K562 (cell line): ENCODE measurements around the gene SH3BP4. TPM values are rescaled to one million over a fixed set of nuclear protein-coding genes. Genes with fewer than 3 reads are reported as not detected.

Experiments
- ATAC-seq: fragments of 200-7000 bp; cut with Tn5 transposase; 3 replicates; pipeline ENCODE4 v1.9.1; 2020; ENCODE audit warnings: moderate library complexity
- BruUV-seq: library from RNA; stranded (reverse); fragments of 400-500 nt; replicated peaks from 2 replicates; lab custom pipeline; 2021; lab: Mats Ljungman, UMichigan
- CTCF ChIA-PET: fragments of 300-600 bp; formaldehyde crosslinking; extraction: SDS; loops from one replicate; lab custom pipeline; 2021; ENCODE audit warnings: low intra/inter-chr PET ratio; lab: Yijun Ruan, JAX
- POLR2A ChIA-PET: fragments of 300-600, 350-650 bp; sonication (Branson Sonifier 250); formaldehyde crosslinking; extraction: SDS; loops from one replicate; lab custom pipeline; 2021; ENCODE audit warnings: antibody characterized with exemption, inconsistent platforms; lab: Yijun Ruan, JAX
- DNase-seq, 4 experiments: peaks; one replicate each; pipeline versions ENCODE4 v3.0.0 to v3.0.0-alpha.2; 2011 to 2018; ENCODE audit warnings: low spot score in 3 of 4, mixed read lengths in 3 of 4; ENCODE audit errors: extremely low read depth in 1 of 4
- FAIRE-seq: peaks from 2 replicates; lab custom pipeline; 2011; peaks lifted over from hg19 to GRCh38; lab: Jason Lieb, UNC
- H2AFZ ChIP-seq: 2 replicates; pipeline ENCODE4 v1.6.0; 2011; ENCODE audit warnings: low read depth, low read length, control low read depth, inconsistent platforms
- H3K27ac ChIP-seq: fragments of 200-600 bp; 3 replicates; pipeline ENCODE4 v1.8.0; 2011; ENCODE audit warnings: low read depth, mild to moderate bottlenecking, control low read depth, inconsistent platforms, low read length, moderate library complexity, mixed read lengths; ENCODE audit errors: extremely low read depth
- H3K27me3 ChIP-seq, 2 experiments: fragments of 300-600 bp in 1 of 2; 2 replicates in 1 of 2; 3 replicates in 1 of 2; pipeline versions ENCODE4 v1.6.0 to v1.8.0; 2011; ENCODE audit warnings: inconsistent platforms in 2 of 2, low read length in 2 of 2, mild to moderate bottlenecking in 1 of 2, mixed read lengths in 1 of 2, moderate library complexity in 1 of 2; ENCODE audit not compliant: control insufficient read depth in 2 of 2, insufficient read depth in 2 of 2
- H3K36me3 ChIP-seq: fragments of 300-600 bp; 3 replicates; pipeline ENCODE4 v1.8.0; 2011; ENCODE audit warnings: mild to moderate bottlenecking, low read length, inconsistent platforms; ENCODE audit not compliant: control insufficient read depth, insufficient read depth
- H3K4me1 ChIP-seq, 2 experiments: fragments of 200-600 bp in 1 of 2; replicated peaks in 1 of 2; 2 replicates in 1 of 2; 3 replicates in 1 of 2; pipeline versions ENCODE4 v1.5.1 to v1.8.0; 2011; ENCODE audit warnings: inconsistent platforms in 2 of 2, low read length in 2 of 2, mild to moderate bottlenecking in 1 of 2, mixed read lengths in 1 of 2, moderate library complexity in 1 of 2; ENCODE audit not compliant: control insufficient read depth in 2 of 2, insufficient read depth in 2 of 2
- H3K4me2 ChIP-seq: 2 replicates; pipeline ENCODE4 v1.6.1; 2011; ENCODE audit warnings: low read length, control low read depth, inconsistent platforms, mixed read lengths; ENCODE audit not compliant: insufficient read depth
- H3K4me3 ChIP-seq: fragments of 200-600 bp; sonication (generic), shearing (Covaris generic); 2 replicates; pipeline ENCODE4 v1.5.1; 2016; ENCODE audit warnings: control low read depth, inconsistent platforms
- H3K79me2 ChIP-seq: fragments of 200-600 bp; 3 replicates; pipeline ENCODE4 v1.8.0; 2011; ENCODE audit warnings: low read length, inconsistent platforms; ENCODE audit not compliant: control insufficient read depth, insufficient read depth
- H3K9ac ChIP-seq, 2 experiments: 2 replicates each; pipeline versions ENCODE4 v1.6.0 to v1.6.1; 2011; ENCODE audit warnings: low read depth in 2 of 2, low read length in 2 of 2, control low read depth in 1 of 2, inconsistent platforms in 1 of 2, mild to moderate bottlenecking in 1 of 2, mixed read lengths in 1 of 2; ENCODE audit not compliant: insufficient read depth in 1 of 2
- H3K9me1 ChIP-seq: one replicate; pipeline ENCODE4 v1.6.0; 2011; ENCODE audit warnings: inconsistent platforms, mild to moderate bottlenecking, low read length, moderate library complexity; ENCODE audit not compliant: control insufficient read depth, insufficient read depth
- H3K9me3 ChIP-seq: replicated peaks from 2 replicates; pipeline ENCODE4 v1.5.1; 2011; ENCODE audit warnings: low read depth, low read length, inconsistent platforms; ENCODE audit not compliant: control insufficient read depth, insufficient read depth
- H4K20me1 ChIP-seq: replicated peaks from 2 replicates; pipeline ENCODE4 v1.6.1; 2011; ENCODE audit warnings: low read length, inconsistent platforms, mixed read lengths; ENCODE audit not compliant: control insufficient read depth, insufficient read depth
- EWSR1 ChIP-seq: fragments of 450-650 bp; IDR thresholded peaks from 2 replicates; pipeline ENCODE4 v1.6.1; 2018; ENCODE audit warnings: borderline replicate concordance, mild to moderate bottlenecking, low read depth, moderate library complexity; ENCODE audit not compliant: partially characterized antibody
- KDM4B ChIP-seq, 2 experiments: fragments of 450-650 bp in 1 of 2; sonication (generic) in 1 of 2; IDR thresholded peaks; 2 replicates each; pipeline ENCODE4 v1.6.1; 2016 to 2017; ENCODE audit warnings: borderline replicate concordance in 2 of 2, antibody characterized with exemption in 1 of 2, low read depth in 1 of 2, mild to moderate bottlenecking in 1 of 2
- STAT6 ChIP-seq: sonication (generic); formaldehyde crosslinking; IDR thresholded peaks from 2 replicates; pipeline ENCODE4 v1.8.1; 2023; ENCODE audit warnings: mild to moderate bottlenecking, missing genetic modification reagents
- TAF15 ChIP-seq: fragments of 200-400 bp; formaldehyde crosslinking; IDR thresholded peaks from 2 replicates; pipeline ENCODE4 v1.6.1; 2017; ENCODE audit warnings: mild to moderate bottlenecking, low read depth, low read length, moderate library complexity
- ZNF133 ChIP-seq: fragments of 250-450 bp; sonication (Bioruptor Pico); IDR thresholded peaks from 2 replicates; pipeline ENCODE4 v1.4.0; 2020; ENCODE audit warnings: mild to moderate bottlenecking
- WGBS: fragments of 100-300 bp; shearing (Covaris generic); methylation state at CpG from one replicate; pipeline ENCODE4 v1.1.6; 2016; ENCODE audit warnings: low coverage, mixed read lengths; ENCODE audit not compliant: insufficient coverage; ENCODE audit errors: missing lambda C conversion rate; 5-methylcytosine and 5-hydroxymethylcytosine counted together
- in situ Hi-C: fragments of 300-500 bp; cut with MboI; formaldehyde crosslinking; loops from 4 replicates; pipeline ENCODE4 v1.15.0; 2018; ENCODE audit warnings: inconsistent platforms, mixed read lengths
- intact Hi-C: fragments of 100-400 bp; cut with micrococcal nuclease; formaldehyde crosslinking; loops from 2 replicates; pipeline ENCODE4 v1.14.2; 2022
- polyA plus RNA-seq, 8 experiments: library from polyadenylated mRNA; depleted of rRNA in 4 of 8; stranded (reverse) in 5 of 8; unstranded in 3 of 8; fragments of >200 nt; fragmentation: Nextera tagmentation in 2 of 8; fragmentation: Illumina TruSeq in 1 of 8; extraction: Ambion mirVana in 2 of 8; extraction: Trizol in 1 of 8; gene quantifications; 2 replicates each; pipeline versions ENCODE4 v1.2.1 to v1.2.3, GENCODE V29; 2011 to 2014; ENCODE audit warnings: inconsistent platforms in 1 of 8, missing spikeins in 1 of 8
- total RNA-seq, 7 experiments: library from RNA; depleted of rRNA in 6 of 7; stranded (reverse); fragments of >200 nt in 6 of 7; fragmentation: Illumina TruSeq in 2 of 7; extraction: Trizol in 2 of 7; gene quantifications; 2 replicates each; pipeline versions ENCODE4 v1.2.1 to v1.2.3, GENCODE V29; 2011 to 2021; ENCODE audit warnings: low replicate concordance in 1 of 7
- TF ChIP-seq, protein P1 (sequence below): fragments of 250-450 bp; sonication (Bioruptor Pico); IDR thresholded peaks from 2 replicates; pipeline ENCODE4 v1.5.1; 2021; ENCODE audit warnings: mild to moderate bottlenecking

SH3BP4 gene
- total and polyA plus RNA-seq, 9 of the 15 experiments (the other 6 are each of a cell fraction or from before 2014, with no cell fraction given): 0.03 to 0.28 (median 0.27) TPM; not detected in 6

- in situ Hi-C loops: no loop called here
- H3K4me3 ChIP-seq: no peak overlapping the region
- no peak overlapping the region for H3K9ac ChIP-seq
- H3K9me3 ChIP-seq: no peaks in the 10 kb centered on the region
- CTCF ChIA-PET: no interaction called here
- POLR2A ChIA-PET: no interaction called here
- no peaks in the 10 kb centered on the region for H3K79me2 ChIP-seq
- DNase-seq (no peak), FAIRE-seq (no peak), ATAC-seq (no peak)
- intact Hi-C loops: no loop called here
- no peaks in the 10 kb centered on the region for H3K36me3 ChIP-seq
- H3K9me1 ChIP-seq: no peaks in the 10 kb centered on the region
- H3K27me3 ChIP-seq: peaks cover 0 to 20% of the 10 kb centered on the region in 2 experiments; a peak in 3 of 5 replicates
- H3K27ac ChIP-seq: no peak overlapping the region
- H2AFZ ChIP-seq: no peak overlapping the region
- TF ChIP-seq TAF15: no peak
- no peak for TF ChIP-seq ZNF133 (CRISPR knock-in tag)
- TF ChIP-seq KDM4B (IDR thresholded peaks at IDR 0.05; ENCODE audit: borderline replicate concordance in 2 of 2, low read depth in 1 of 2): no peak
- TF ChIP-seq, protein P1, sequence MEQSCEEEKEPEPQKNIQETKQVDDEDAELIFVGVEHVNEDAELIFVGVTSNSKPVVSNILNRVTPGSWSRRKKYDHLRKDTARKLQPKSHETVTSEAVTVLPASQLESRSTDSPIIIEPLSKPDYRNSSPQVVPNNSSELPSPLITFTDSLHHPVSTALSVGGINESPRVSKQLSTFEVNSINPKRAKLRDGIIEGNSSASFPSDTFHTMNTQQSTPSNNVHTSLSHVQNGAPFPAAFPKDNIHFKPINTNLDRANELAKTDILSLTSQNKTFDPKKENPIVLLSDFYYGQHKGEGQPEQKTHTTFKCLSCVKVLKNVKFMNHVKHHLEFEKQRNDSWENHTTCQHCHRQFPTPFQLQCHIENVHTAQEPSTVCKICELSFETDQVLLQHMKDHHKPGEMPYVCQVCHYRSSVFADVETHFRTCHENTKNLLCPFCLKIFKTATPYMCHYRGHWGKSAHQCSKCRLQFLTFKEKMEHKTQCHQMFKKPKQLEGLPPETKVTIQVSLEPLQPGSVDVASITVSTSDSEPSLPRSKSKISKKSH: no peak
- TF ChIP-seq STAT6: no peak
- no peak for TF ChIP-seq EWSR1
- WGBS: 16% methylated on average over 14 of the region's 20 CpGs
- no peak overlapping the region for H3K4me2 ChIP-seq
- no TSS peak for BruUV-seq
- H3K4me1 ChIP-seq: no peaks in the 10 kb centered on the region
- no peaks in the 10 kb centered on the region for H4K20me1 ChIP-seq
Measured at GRCh38 chr2:234953116-234954031, 1.6 kb downstream of the SH3BP4 start.
